GM18520 (cell line): Measurements from ENCODE around the gene XPR1.
A peak's percentile ranks its signal among the peaks of the same experiment; 100 is the strongest.

ENCODE experiments used
- ATAC-seq: cut with Tn5 transposase; IDR thresholded peaks from one replicate; pipeline ENCODE4 v1.9.1; 2021; ENCODE audit not compliant: unreplicated experiment

XPR1 gene

DNA sequence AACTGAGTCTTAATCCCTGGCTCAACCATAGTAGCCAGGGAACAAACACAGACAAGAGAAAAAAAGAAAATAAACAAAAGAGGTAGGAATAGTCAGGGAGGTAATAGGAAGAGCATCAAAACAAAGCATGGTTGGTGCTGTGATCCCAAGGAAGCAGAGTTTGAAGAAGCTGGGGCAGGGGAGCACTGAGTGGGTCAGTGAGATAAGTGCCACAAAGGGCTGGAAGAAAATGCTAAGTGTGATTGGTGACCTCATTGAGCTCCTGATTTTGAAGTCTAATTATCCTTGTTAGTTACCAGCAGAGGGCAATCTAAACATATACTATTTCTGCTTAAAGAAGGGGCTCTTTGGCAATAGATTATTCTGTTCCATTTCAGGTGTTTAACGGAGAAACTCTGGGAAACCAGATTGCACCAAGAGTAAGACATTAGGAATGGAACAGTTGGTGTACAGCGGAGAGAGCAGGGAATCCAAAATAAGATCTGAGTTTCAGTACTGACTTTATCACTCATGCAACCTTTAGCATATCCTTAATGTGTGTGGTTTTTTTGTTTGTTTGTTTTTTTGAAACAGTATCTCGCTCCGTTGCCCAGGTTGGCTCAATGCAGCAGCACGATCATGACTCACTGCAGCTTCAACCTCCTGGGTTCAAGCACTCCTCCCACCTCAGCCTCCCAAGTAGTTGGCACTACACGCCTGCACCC is 250.1 kb downstream of the XPR1 start:
- ATAC-seq = no peak

DNA sequence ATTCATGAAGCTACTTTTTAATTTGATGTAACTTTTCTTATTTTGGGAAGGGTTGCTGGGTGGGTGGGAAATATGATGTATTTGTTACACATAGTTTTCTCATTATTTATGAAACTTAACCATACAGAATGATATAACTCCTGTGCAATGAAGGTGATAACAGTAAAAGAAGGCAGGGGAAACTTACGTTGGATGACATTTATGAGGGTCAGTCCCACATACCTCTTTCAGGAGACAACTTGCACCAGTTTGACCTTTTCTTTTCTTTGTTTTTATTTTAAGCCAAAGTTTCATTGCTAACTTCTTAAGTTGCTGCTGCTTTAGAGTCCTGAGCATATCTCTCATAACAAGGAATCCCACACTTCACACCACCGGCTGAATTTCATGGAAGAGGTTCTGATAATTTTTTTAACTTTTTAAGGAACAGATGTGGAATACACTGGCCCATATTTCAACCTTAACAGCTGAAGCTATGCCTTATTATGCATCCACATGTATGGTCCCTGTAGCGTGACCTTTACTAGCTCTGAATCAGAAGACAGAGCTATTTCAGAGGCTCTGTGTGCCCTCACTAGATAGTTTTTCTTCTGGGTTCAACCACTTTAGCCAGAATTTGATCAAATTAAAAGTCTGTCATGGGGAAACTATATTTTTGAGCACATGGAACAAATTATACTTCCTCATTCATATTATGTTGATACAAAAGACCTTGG is 252.9 kb downstream of the XPR1 start:
- no peak for ATAC-seq

DNA sequence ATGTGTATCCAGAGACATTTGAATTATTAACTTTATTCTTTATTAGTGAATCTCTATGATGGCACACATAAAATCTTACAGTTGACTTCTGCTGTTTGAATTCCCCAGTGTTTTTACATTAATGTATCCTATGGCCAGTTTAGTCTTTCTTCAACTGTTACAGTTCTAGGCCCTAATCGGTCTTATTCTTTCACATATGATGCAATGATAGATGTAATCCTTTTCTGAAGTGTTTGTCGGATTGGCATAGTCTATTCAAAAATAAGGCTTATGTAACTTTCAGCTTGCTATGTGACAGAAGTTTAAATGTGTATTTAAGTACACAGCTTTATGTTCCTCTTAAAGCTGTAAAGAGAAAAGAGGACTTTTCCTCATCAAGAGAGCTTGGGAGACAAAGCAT is 254.5 kb downstream of the XPR1 start:
- ATAC-seq = no peak

DNA sequence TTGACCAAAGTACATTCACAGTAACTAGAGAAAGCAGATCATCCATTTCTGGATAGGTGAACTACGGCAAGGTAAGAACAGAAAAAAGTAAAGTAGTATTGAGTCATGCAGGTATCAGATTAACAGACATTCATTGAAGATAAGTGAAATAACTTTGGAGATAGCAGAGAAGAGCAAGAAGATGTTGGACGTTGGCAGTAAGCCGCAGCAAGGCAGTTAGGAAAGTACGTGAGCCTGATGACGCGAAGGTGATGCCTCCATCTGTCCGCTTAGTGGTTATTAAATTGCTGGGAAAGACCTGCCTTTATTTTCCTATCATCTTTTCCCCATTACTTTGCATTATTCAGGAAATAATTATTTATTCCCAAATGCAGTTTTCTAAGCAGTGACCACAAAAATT is 256.0 kb downstream of the XPR1 start:
- ATAC-seq = no peak

DNA sequence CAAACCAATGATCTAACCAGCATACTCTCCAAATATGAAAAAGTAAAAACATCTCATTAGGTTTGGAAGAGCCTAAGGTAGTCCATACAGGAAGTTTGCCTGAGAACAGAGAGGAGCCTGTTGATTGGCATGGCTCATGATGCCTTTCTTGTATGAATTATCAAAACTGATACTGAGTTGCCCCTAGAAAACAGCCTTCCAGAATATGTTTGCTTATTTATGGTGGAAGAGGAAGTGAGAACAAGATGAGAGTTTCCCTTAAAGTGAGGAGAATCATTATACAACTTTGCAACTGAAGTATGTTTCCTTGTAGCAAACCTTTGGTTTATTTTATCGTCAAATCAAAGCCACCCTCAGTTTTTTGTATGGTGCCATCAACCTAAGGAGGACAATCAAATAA is 257.0 kb downstream of the XPR1 start:
- ATAC-seq = no peak

DNA sequence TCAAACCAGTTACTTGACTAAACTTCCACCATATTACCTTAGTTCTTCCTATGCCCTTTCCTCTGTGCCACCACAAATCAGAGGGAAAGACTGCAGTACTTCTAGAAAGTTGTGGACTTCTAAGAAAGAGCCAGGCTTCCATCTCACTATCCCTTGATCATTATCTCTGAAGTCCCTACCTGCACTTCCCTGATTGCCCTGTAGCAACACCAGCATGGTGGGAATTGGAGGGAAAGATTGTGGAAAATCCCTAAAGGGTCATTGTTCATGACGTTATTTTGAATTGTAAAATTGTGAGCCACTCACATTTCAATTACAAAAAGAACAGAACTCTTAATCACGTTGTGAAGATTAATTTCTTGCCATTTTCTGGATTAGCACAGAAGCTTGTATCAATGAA is 257.5 kb downstream of the XPR1 start:
- no peak for ATAC-seq

DNA sequence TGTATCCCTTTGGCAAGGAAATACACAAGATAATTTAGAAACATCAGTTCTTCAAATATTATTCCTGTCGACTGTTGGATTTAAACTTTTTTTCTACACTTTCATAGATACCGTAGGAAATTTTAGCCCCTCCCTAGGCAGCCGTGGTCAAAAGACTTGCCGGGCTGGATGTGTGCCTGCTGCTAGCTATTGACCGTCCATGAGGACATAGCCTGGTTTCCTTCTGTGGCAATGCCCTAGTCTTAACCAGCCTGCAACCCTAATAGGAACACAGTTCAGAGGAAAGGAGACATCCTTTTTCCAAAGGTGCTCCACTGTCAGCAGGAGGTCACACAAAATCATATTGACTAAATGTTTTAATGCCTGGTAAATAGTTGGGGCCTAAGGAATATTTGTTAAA is 260.4 kb downstream of the XPR1 start:
- no peak for ATAC-seq

DNA sequence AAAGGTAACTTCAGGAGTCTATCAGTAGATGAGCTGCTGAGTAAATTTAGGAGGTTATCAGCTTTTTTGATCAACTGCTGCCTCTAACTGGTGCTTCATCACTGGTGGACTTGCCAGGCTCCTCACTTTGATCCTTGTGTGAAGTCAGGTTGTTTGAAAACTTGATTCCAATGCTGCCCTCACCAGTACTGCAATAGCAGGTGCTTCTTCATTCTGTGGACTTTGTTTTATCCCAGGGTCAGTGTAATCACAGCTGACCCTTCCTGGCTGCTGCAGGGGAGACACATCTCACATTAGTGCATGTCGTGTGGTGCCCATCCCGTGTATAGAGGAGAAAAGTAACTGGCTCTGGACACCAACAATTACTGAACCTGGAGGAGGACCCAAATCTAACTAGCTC is 260.9 kb downstream of the XPR1 start:
- ATAC-seq = no peak

DNA sequence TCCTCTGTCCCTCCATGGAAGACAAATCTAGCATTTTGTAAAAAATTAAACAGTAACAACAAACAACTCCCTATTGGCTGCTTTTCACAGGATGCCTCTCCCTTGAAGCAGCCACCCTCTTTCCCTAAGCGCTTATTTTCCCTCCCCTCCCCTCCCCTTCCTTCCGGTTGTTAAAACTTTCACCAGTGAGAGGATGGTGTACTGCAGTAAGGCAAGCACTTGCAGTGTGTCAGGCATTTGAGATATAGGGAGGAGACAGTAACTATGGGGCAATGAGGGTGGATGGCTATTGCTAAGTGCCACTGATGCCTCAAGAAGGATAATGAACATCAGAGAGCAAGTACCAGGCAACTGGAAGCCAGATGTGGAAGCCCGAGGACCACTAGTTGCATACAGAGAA is 261.8 kb downstream of the XPR1 start:
- ATAC-seq = no peak

DNA sequence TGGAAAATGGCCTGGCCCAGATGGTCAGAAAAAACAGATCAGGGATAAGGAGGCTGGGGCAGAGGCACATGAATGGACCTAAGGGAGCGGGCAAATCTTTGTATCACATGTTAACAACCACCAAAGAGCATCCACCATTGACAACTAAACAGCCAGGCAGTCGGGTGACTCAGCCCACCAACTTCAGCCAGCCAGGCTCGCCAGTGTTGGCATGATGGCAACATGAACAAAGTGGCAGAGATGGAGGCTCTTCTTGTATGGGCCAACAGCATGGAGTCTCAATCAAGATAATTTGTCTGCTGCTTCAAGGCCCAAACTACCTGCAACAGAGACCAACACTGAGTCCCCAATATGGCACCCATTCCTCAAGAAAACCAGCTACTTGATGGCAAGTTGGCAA is 264.3 kb downstream of the XPR1 start:
- ATAC-seq = no peak

DNA sequence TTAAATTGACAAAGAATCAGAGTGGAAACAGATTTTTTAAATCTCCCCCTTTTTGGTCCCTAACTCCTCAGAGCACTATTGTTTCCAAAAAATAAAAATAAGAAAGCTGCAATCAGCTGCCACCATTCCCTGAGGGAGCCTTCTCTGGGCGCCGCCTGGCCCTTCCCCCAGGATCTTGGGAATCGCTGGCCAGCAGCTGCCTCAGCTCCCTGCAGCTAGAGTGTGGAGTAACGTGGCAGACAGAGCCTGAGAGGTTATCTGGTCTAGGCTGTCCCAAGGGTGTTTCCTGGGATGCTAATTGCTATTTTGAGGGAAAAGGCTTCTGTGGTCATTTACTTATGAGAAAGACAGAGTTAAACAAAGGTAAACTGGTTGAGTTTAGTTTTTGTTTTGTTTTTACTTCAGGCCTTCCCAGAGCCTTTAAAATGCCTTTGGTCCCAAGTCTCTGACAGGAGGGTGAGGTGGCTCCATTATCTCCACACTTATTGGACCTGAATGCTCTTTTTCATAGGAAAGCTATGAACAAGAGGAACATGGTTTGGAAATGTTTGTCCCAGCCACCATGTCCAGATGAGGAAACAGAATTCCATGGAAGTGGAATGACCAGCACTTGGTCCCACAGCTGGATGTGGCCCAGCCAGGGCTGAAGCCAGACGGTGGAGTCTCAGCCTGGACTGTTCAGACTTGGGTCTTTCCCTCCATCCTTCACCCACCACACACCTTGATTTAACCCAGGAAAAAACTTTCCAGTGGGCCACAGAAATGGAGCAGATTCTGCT is 266.8 kb downstream of the XPR1 start:
- no peak for ATAC-seq

DNA sequence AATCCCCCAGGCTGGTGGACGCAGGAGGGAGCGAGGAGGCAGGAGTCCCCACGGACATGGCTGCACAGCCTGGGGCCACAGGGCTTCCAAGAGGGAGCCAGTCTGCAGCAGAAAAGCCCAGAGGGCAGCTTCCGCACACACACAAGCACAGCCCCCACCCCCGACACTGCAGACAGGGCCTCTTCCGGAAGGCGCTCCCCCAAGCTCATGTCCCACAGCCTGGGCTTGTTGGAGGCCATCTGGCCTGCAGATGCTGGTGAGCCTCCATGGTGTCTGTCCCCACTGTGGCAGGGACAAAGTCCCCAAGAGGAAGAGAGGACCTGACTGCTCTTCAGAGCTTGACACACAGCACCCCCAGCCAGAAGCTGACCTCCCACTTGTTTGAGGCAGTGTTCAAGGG is 267.4 kb downstream of the XPR1 start:
- ATAC-seq = no peak

DNA sequence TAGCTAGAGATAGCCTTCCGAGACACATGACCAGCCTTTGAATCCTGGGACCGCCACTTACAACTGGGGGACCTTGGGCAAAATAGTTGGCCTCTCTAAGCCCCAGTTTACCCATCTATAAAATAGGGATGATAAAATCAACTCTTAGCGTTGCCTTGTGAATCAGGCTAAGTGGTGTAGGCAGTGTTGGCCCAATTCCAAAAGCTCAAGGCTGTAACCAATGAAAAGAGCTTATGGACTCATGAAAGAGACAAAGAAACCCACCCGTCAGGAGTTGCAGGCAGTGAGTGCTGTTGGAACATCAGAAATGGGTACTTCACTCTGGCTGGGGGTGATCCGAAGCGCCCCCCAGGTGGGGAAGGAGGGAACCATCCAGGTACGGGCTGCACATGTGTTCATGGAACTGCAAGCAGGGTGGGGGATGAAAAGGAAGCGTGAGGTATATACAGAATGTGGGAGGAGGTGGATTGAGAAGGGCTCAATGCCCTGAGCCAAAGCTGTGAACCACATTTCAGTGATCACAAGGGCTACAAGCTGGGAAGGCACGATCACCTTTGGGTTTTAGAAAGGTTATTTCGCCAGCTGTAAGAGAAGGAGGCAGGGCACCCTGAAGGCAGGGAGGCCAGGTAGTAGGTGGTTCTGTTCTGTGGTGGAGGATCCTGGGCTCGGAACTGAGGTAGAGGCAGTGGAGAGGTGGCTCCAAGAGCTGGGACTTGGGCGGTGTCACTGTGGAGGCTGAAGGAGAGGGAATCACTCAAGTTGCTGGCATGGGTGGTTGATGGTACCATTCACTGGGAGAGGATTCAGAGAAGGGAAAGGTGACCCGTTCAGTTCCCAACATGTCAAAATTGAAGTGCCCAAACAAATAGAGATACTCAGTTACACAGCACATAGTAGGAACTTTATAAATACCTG is 269.5 kb downstream of the XPR1 start:
- ATAC-seq = no peak

DNA sequence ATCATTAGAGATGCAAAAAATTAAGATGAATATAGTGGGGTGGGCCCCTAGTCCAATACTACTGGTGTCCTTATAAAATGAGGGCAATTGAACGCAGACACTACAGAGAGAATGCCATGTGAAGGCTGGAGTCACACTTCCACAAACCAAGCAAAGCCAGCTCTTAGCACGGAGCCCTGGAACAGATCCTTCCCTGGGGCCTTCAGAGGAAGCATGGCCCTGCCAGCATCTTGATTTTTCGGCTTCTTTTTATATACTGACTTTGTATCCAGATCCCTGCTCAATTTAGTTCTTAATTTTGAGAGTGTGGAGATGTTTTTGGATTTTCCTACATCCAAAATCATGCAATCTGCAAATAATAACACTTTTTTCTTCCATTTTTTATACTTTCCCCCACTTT is 270.7 kb downstream of the XPR1 start:
- ATAC-seq = no peak

DNA sequence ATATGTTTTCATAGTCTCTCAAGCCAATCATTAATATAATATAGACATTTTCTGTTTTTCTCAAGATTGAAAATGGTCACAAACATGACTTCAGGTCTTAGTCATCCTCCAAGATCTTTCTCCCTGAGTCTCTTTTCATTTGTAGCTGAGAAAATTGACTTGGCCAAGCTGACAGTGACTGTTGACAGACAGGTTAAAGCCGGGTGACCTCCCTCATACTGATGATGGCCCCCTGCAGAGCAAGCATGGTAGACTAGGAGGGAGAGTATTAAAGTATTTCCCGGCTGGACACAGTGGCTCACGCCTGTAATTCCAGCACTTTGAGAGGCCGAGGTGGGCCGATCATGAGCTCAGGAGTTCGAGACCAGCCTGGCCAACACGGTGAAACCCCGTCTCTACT is 274.1 kb downstream of the XPR1 start:
- ATAC-seq = no peak

DNA sequence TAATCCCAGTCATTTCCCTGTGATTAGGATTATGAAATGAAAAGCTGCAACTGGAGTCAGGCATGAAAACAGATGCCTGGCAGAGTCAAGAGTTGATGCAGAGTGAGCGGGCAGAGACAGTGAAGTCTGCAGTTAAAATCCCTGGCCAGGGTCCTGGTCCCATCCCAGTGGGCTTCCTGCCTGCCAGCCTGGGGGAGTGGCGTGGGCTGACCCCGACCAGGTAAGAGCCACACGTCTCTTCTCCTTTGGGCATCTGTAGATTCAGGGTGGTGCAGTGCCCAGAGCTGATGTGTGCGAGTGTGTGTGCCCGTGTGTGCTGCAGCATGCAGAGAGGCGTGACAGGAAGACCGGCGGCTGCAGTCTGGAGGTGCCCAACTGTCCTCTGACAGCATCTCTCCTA is 274.7 kb downstream of the XPR1 start:
- ATAC-seq = no peak

DNA sequence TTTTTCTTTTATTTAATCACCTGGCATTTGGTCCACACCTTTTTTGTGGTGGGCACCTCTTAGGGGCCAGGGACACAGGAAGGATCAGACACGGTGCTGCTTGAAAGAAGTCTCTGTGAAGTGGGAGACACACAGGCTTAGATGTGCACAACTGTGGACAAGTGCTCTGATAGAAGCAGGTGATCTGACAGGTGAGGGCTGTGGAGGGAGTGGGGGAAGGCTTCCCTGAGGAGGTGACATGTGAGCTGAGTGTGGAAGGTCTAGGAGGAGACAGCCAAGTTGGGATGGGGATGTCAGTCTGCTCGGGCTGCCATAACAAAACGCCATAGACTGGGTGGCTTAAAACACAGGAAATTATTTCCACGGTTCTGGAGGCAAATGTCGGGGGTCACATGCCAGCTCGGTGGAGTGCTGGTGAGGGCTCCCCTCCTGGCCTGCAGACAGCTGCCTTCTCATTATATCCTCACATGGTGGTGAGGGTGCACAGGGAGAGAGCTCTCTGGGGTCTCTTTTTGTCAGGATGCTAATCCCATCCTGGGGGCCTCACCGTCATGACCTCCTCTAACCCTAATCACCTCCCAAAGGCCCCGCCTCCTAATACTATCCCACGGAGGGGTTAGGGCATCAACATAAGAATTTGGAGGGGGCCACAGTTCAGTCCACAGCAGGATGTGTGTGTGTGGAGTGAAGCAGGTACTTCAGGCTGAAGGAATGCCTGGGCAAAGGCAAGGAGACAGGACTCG is 275.7 kb downstream of the XPR1 start:
- ATAC-seq = no peak

DNA sequence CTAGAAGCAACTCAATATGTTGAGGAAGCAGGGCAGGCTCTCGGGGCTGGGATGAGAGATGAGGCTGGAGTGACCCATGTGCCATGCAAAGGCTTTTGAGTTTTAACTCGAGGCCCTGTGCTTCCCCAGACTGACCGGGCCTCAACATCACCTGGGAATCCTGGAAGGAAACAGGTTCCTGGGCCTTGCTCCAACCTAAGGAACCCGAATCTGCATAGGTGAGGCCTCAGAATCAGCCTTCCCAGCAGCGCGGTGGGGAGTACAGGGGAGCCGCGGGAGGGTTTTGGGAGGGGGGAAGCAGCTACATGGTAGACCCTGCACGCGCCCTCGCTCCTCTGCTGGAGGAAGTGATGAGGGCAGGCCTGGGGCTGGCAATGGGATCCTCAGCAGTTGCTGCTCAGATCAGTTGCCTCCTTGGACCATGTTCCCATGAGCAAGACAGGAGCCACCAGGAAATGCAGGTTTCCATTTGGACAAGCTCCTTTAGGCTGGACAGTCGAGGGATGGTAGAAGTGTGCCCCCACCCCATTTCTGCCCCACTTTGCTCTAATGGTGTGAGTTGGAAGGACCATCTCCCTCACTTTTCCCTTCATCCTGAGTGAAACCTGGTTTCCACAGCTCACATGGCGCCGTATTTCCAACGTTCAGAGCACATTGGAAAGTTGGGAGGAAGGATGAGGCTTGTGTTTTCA is 276.4 kb downstream of the XPR1 start:
- no peak for ATAC-seq

DNA sequence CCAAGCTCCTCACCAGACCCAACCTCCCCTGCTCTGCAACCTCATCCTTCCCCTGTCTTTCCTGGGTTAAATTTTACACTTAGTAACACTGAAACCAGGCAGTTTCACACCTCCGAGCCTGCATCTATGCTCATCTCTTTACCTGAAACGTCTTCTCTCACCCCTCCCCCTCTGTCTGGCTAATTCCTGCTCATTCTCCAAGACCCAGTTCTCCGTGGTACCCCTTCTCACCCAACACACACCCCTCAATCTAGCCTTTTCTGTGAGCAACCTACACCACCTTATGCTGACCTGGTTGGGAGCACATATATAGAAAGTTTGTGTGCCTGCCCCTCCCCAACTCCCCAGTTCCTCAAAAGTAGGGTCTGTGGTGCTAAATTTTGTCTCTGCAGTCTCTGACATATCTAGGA is 277.2 kb downstream of the XPR1 start:
- ATAC-seq = peak; percentile 36

DNA sequence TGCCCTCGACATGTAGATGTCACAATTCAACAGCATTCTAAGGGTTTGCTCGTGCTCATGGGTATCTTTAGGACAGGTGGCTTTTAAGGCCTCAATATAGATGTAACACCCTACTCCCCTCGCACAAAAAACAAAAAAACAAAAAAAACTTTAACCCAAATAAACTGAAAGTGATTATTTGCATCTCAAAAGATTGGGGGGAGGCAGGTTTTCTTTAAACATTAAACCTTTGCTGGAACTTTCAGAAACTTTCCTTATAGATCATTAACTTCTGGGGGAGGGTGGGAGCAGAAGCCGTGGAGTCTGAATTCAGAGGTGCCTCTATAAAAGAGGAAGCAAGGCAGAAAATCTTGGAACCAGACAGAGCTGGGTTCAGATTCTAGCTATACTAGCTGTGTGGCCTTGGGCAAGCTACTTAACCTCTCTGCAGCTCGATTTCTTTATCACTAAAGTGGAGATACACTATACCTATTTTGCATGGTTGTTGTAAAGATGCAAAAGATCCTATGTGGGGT is 277.7 kb downstream of the XPR1 start:
- ATAC-seq = peak; percentile 24
